ENCODE data around the gene RNF20. TPM values are rescaled to one million over a fixed set of nuclear protein-coding genes. Genes with fewer than 3 reads are reported as not detected.

RNF20 gene
- total and polyA plus RNA-seq, 2 donors (not counting 3 experiments of a cell fraction or from before 2014, with no cell fraction given), result 6.1 to 33.7 TPM

GRCh38 chr9:101524371-101524770 is 9.3 kb upstream of the RNF20 start:
- Histone ChIP-seq H3K27me3 (ENCODE audit: control insufficient read depth in 2 of 2, insufficient read depth in 2 of 2, low read length in 2 of 2) (no peaks in the 10 kb centered on the region), H3K4me3 (replicated peaks in 1 of 3; ENCODE audit: insufficient read depth in 1 of 3, low read depth in 1 of 3, low read length in 3 of 3) (no peak overlapping the region), H3K4me2 (ENCODE audit: insufficient read depth, low read length) (no peak overlapping the region), H3K27ac (ENCODE audit: insufficient read depth, low read depth, low read length) (no peak overlapping the region), H3K9me3 (replicated peaks; ENCODE audit: control insufficient read depth, insufficient read depth, low read length) (no peaks in the 10 kb centered on the region), H4K20me1 (replicated peaks; ENCODE audit: control insufficient read depth, extremely low read depth, insufficient read depth, low read length) (no peaks in the 10 kb centered on the region), H3K36me3 (ENCODE audit: control insufficient read depth in 2 of 2, extremely low read depth in 1 of 2, insufficient read depth in 2 of 2, low read length in 2 of 2) (no peaks in the 10 kb centered on the region), H3K4me1 (ENCODE audit: control insufficient read depth, extremely low read depth, insufficient read depth, low read length) (no peaks in the 10 kb centered on the region), H3K9ac (replicated peaks; ENCODE audit: extremely low read depth, insufficient read depth, low read length) (no peak overlapping the region), H3K79me2 (ENCODE audit: control insufficient read depth, insufficient read depth, low read length) (no peaks in the 10 kb centered on the region), H3K9me1 (replicated peaks; ENCODE audit: control insufficient read depth, extremely low read depth, insufficient read depth, low read length) (no peaks in the 10 kb centered on the region), H2AFZ (ENCODE audit: low read depth, low read length) (no peak overlapping the region)
- CTCF ChIA-PET, result interaction anchor here (2.6 kb wide), 1 partner anchor 65 kb away, joined by 9 read pairs; no protein-coding TSS in a partner anchor
- no TSS peak for BruUV-seq (replicated peaks)
- dilution Hi-C loops (cut with MboI; ENCODE audit: extremely low pct_ligation_motif_present, low sequenced_read_pairs) (no loop called here), intact Hi-C loops (cut with micrococcal nuclease) (no loop called here)
- TF ChIP-seq GATA2 (IDR thresholded peaks at IDR 0.05; ENCODE audit: insufficient read depth, insufficient read length, low read depth, low read length) (no peak), JUN (IDR thresholded peaks at IDR 0.05; ENCODE audit: borderline replicate concordance, insufficient read depth, insufficient read length, low read depth) (no peak), POLR2A (IDR thresholded peaks at IDR 0.05; ENCODE audit: low read depth, low read length) (no peak), CTCF (IDR thresholded peaks at IDR 0.05; ENCODE audit: extremely low read depth in 1 of 2, insufficient read depth in 1 of 2, low read depth in 1 of 2, low read length in 2 of 2) (no peak), POLR2AphosphoS5 (IDR thresholded peaks at IDR 0.05; ENCODE audit: insufficient read depth, low read depth, low read length) (no peak), MAX (IDR thresholded peaks at IDR 0.05; ENCODE audit: insufficient read depth, insufficient read length) (no peak), EZH2 (IDR thresholded peaks at IDR 0.05; ENCODE audit: borderline replicate concordance, low read depth, low read length, severe bottlenecking) (no peak), MYC (IDR thresholded peaks at IDR 0.05; ENCODE audit: low read depth, low read length) (no peak), FOS (IDR thresholded peaks at IDR 0.05; ENCODE audit: borderline replicate concordance, insufficient read depth, low read length) (no peak)
- FAIRE-seq, result no peak
- POLR2A ChIA-PET, result no interaction called here
- DNase-seq (ENCODE audit: low read depth, low spot score), result no peak
